LNCAP (cell line): ENCODE data around the gene PARP14.

Experiments
- TF ChIP-seq, protein P1 (sequence below): fragments of 450-650 bp; IDR thresholded peaks from 2 replicates; pipeline ENCODE4 v1.5.1; 2017; ENCODE audit warnings: mild to moderate bottlenecking

Gene PARP14

GRCh38 chr3:122695927-122696561 lies 15.4 kb downstream of the PARP14 start:
- TF ChIP-seq, protein P1, sequence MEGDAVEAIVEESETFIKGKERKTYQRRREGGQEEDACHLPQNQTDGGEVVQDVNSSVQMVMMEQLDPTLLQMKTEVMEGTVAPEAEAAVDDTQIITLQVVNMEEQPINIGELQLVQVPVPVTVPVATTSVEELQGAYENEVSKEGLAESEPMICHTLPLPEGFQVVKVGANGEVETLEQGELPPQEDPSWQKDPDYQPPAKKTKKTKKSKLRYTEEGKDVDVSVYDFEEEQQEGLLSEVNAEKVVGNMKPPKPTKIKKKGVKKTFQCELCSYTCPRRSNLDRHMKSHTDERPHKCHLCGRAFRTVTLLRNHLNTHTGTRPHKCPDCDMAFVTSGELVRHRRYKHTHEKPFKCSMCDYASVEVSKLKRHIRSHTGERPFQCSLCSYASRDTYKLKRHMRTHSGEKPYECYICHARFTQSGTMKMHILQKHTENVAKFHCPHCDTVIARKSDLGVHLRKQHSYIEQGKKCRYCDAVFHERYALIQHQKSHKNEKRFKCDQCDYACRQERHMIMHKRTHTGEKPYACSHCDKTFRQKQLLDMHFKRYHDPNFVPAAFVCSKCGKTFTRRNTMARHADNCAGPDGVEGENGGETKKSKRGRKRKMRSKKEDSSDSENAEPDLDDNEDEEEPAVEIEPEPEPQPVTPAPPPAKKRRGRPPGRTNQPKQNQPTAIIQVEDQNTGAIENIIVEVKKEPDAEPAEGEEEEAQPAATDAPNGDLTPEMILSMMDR = no peak

GRCh38 chr3:122697952-122698620 lies 17.4 kb downstream of the PARP14 start:
- TF ChIP-seq, protein P1 = no peak

DNA sequence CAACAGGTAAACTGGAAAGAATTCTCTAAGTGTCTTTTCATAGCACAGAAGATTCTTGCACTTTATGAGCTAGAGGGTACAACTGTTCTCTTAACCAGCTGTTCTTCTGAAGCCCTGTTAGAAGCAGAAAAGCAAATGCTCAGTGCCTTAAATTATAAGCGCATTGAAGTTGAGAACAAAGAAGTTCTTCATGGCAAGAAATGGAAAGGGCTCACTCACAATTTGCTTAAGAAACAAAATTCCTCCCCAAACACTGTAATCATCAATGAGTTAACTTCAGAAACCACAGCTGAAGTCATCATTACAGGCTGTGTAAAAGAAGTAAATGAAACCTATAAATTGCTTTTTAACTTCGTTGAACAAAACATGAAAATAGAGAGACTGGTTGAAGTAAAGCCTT lies 19.6 kb downstream of the PARP14 start:
- TF ChIP-seq, protein P1 = no peak

DNA sequence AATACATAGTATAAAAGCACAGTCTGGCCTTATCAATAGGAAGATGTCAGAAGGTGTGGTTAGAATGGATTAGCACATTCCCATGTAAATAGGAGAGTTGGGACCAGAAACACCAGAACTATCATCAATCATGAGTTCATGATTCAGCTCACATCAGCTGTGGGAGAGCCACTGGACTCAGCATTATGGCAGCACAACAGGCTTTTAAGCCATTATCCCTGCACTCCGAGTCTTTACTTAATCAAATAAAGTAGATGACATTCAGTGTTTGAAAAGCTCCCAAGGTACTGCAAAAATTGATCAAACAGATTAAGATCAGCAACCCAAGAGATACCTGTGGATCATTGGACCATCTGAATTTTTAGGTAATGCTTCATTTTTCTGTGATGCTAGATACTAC lies 24.7 kb downstream of the PARP14 start:
- TF ChIP-seq, protein P1 = no peak

GRCh38 chr3:122714273-122714672 lies 33.6 kb downstream of the PARP14 start:
- TF ChIP-seq, protein P1 = no peak

DNA sequence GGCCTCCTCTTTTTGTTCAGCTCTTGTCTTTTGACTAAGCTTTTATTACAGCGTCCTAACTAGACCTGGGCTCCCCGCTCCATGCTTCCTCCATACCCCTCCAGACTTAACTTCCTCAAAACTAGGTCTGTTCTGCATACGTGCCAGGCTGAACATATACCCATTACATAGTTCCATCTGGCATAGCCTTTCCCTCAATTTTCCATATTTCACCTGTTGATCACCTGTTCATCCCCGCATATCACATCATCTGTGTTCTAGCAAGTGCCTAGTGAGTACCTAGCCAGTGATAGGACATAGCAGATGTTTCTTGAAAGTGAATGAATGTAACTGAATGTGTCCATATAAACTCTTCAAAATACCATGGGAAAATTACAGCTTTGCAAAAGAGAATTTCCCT lies 36.0 kb downstream of the PARP14 start:
- TF ChIP-seq, protein P1 = no peak

GRCh38 chr3:122719273-122719921 lies 38.8 kb downstream of the PARP14 start:
- TF ChIP-seq, protein P1 = no peak
